BJ (cell line): ENCODE measurements around the gene RAP1GDS1. TPM values are rescaled to one million over a fixed set of nuclear protein-coding genes. Genes with fewer than 3 reads are reported as not detected.

Experiments used
- CTCF ChIA-PET: fragments of 350-600 bp; formaldehyde crosslinking; extraction: SDS; loops from one replicate; lab custom pipeline; 2021; ENCODE audit warnings: antibody characterized with exemption, inconsistent platforms; lab: Yijun Ruan, JAX
- POLR2A ChIA-PET: fragments of 300-600 bp; sonication (Branson Sonifier 250); formaldehyde crosslinking; extraction: SDS; loops from one replicate; lab custom pipeline; 2021; ENCODE audit warnings: antibody characterized with exemption; lab: Charles Lee
- DNase-seq: peaks from one replicate; pipeline ENCODE4 v3.0.0-alpha.2; 2011; ENCODE audit warnings: low read depth
- H3K27me3 ChIP-seq: 2 replicates; pipeline ENCODE4 v1.6.0; 2011; ENCODE audit warnings: low read length; ENCODE audit not compliant: control insufficient read depth, insufficient read depth
- H3K36me3 ChIP-seq: 2 replicates; pipeline ENCODE4 v1.5.1; 2011; ENCODE audit warnings: low read length; ENCODE audit not compliant: control insufficient read depth, insufficient read depth
- H3K4me3 ChIP-seq: 2 replicates; pipeline ENCODE4 v1.5.1; 2011; ENCODE audit warnings: low read depth, mild to moderate bottlenecking, control low read depth, low read length
- polyA plus RNA-seq: library from polyadenylated mRNA; depleted of rRNA; stranded (reverse); fragments of >200 nt; gene quantifications from 2 replicates; pipeline ENCODE4 v1.2.3, GENCODE V29; 2011
- TF ChIP-seq, protein P1 (sequence below): IDR thresholded peaks from 2 replicates; pipeline ENCODE4 v1.5.1; 2011; ENCODE audit warnings: low read depth, mild to moderate bottlenecking, control low read depth, inconsistent platforms, low read length, moderate library complexity; ENCODE audit not compliant: insufficient read depth

Gene RAP1GDS1
- polyA plus RNA-seq, 1 experiment: 35.1 TPM

DNA sequence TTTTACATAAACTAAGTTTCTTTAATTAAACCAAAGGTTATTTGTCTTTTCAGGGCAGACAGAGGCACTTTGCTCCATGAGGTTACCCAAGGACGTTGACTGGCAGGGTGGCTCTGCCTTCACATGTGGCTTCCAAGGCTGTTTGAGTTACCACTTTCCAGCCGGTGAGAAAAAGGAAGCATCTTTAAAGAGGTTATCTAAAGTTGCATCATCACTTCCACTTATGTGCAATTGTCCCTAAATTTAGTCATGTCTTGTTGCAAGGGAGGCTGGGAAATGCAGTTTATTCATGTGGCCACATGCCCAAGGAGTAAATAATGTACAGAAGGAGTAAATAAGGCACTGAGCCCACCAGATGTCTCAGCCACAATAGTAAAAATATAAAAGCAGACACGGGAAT is 29.0 kb upstream of the RAP1GDS1 start:
- TF ChIP-seq, protein P1, sequence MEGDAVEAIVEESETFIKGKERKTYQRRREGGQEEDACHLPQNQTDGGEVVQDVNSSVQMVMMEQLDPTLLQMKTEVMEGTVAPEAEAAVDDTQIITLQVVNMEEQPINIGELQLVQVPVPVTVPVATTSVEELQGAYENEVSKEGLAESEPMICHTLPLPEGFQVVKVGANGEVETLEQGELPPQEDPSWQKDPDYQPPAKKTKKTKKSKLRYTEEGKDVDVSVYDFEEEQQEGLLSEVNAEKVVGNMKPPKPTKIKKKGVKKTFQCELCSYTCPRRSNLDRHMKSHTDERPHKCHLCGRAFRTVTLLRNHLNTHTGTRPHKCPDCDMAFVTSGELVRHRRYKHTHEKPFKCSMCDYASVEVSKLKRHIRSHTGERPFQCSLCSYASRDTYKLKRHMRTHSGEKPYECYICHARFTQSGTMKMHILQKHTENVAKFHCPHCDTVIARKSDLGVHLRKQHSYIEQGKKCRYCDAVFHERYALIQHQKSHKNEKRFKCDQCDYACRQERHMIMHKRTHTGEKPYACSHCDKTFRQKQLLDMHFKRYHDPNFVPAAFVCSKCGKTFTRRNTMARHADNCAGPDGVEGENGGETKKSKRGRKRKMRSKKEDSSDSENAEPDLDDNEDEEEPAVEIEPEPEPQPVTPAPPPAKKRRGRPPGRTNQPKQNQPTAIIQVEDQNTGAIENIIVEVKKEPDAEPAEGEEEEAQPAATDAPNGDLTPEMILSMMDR: no peak
- DNase-seq: no peak

DNA sequence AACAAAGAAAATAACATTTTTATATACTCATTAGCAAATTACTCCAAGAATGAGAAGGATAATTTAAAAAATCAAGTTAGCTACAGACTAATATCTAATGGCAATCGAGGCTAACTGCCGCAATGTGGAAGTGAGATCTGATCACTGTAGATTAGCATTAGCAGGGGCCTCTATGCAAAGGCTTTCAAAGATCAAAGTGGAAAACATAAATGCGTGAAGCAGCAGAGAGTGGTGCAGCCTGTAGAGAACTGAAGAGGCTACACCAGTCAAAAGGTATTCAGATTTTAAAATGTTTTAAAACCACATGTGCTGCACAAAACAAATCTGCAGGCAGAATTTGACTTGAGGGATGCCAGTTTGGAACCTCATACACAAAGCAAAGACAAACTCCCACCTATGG is 24.0 kb upstream of the RAP1GDS1 start:
- CTCF ChIA-PET: no interaction called here

More for the DNA sequence above, 29.0 kb upstream of the RAP1GDS1 start:
- H3K36me3 ChIP-seq: no peaks in the 10 kb centered on the region
- H3K4me3 ChIP-seq: no peak overlapping the region
- H3K27me3 ChIP-seq: no peaks in the 10 kb centered on the region; the same call in 1 of the 2 replicates
- ChIA-PET POLR2A (no interaction called here), CTCF (no interaction called here)

DNA sequence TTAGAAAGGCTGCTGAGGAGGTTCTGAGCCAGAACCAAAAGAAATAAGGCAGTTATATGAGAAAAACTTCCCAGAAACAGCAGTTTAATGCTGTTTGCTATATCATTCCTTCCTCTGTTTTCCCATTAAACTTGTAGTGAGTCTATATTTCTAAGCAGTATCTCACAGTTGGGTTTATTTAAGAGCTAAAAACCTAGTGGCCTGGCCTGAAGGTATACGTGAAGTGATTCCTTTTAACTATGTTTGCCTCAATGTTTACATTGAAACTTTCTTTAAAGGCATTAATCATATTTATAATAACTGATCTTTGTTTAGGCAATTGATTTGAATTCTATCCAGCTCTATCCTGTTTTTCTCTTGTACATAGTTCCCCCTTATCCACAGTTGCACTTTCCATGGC is 19.1 kb upstream of the RAP1GDS1 start:
- no peaks in the 10 kb centered on the region for H3K36me3 ChIP-seq
- DNase-seq: no peak
- CTCF ChIA-PET: interaction anchor here (1.0 kb wide), 2 partner anchors 19 to 23 kb away, joined by 3 to 5 read pairs; no protein-coding TSS in a partner anchor
- no peaks in the 10 kb centered on the region for H3K27me3 ChIP-seq
- POLR2A ChIA-PET: no interaction called here
- TF ChIP-seq, protein P1: no peak
- H3K4me3 ChIP-seq: no peak overlapping the region

More for the DNA sequence above, 24.0 kb upstream of the RAP1GDS1 start:
- TF ChIP-seq, protein P1: no peak
- POLR2A ChIA-PET: no interaction called here
- DNase-seq: no peak
- Histone ChIP-seq H3K36me3 (no peaks in the 10 kb centered on the region), H3K27me3 (no peaks in the 10 kb centered on the region; the same call in 1 of the 2 replicates), H3K4me3 (no peak overlapping the region)

DNA sequence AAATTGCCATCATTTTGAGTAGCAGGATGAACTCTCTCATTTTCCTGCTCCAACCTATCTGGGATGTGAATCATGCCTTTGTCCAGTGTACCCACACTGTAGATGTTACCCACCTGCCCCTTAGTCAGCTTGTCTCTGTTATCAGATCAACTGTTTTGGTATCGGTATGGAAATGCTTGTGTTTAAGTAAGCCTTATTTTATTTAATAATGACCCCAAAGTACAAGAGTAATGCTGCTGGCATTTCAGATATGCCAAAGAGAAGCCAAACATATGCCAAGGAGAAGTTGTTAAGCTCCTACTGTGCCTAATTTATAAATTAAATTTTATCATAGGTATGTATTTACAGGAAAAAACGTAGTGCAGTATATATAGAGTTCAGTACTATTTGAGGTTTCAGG is 18.6 kb upstream of the RAP1GDS1 start:
- TF ChIP-seq, protein P1: no peak
- H3K4me3 ChIP-seq: no peak overlapping the region
- CTCF ChIA-PET: interaction anchor here (1.0 kb wide), 2 partner anchors 20 to 23 kb away, joined by 3 to 5 read pairs; no protein-coding TSS in a partner anchor
- no peaks in the 10 kb centered on the region for H3K36me3 ChIP-seq
- DNase-seq: no peak
- H3K27me3 ChIP-seq: no peaks in the 10 kb centered on the region
- POLR2A ChIA-PET: no interaction called here

DNA sequence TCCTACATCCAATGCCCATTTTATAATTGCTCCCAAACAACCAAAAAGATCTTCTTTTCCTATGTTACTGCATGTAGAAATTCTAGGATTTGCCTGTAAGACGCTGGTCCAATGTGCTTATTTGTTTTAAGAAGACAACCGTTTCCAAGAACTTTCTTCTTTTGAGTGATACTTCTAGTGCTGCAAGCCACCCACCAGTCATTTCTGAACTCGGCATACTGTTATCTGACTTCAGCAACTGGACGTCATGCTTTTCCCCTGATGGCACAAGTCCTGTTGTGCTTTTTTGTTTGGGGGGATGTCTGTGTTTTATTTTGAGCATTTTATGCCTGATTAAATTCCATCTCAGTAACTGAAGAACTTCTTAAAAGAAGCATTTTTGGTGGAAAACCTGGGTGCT is 16.0 kb upstream of the RAP1GDS1 start:
- DNase-seq: no peak
- ChIA-PET CTCF (no interaction called here), POLR2A (no interaction called here)
- TF ChIP-seq, protein P1: no peak
- Histone ChIP-seq H3K4me3 (no peak overlapping the region), H3K36me3 (no peaks in the 10 kb centered on the region), H3K27me3 (no peaks in the 10 kb centered on the region)
